ENCODE data around the gene TOMM22.

TOMM22 gene

DNA sequence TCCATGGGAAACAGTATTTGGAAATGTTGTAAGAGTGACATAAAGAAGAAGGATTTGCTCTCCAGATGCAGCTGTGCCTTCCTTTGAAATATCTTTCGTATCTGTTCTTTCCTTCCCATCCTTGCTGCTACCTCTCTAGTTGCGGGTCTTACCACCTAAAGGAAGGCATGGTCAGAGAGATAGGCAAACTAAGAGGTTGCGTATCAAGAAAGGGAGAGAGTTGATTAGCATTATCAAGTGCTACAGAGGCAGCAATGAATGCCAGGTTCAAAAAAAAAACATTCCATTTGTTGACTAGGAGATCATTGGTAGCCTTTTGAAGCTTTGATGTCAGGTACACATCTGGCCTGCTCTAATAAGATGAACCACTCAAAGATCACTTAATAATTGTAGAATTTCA is 28.6 kb downstream of the TOMM22 start:
- TF ChIP-seq SIN3A (IDR thresholded peaks at IDR 0.05; ENCODE audit: borderline replicate concordance, insufficient read depth, low read length): no peak

- no peak for TF ChIP-seq SIN3A (IDR thresholded peaks at IDR 0.05; ENCODE audit: borderline replicate concordance, insufficient read depth, low read length)
- TF ChIP-seq REST (IDR thresholded peaks at IDR 0.05; ENCODE audit: insufficient read depth in 1 of 2, low read depth in 2 of 2, low read length in 2 of 2): no peak
- TF ChIP-seq POLR2AphosphoS5 (IDR thresholded peaks at IDR 0.05; ENCODE audit: low read depth, low read length): no peak
- no peak for TF ChIP-seq FOXP2 (optimal IDR thresholded peaks at IDR 0.05; ENCODE audit: borderline replicate concordance, extremely low read depth, extremely low read length, insufficient read depth)
- no peak for TF ChIP-seq TAF1 (IDR thresholded peaks at IDR 0.05; ENCODE audit: borderline replicate concordance, insufficient read depth, low read length)
Observed at GRCh38 chr22:38710866-38711265, 29.1 kb downstream of the TOMM22 start.

DNA sequence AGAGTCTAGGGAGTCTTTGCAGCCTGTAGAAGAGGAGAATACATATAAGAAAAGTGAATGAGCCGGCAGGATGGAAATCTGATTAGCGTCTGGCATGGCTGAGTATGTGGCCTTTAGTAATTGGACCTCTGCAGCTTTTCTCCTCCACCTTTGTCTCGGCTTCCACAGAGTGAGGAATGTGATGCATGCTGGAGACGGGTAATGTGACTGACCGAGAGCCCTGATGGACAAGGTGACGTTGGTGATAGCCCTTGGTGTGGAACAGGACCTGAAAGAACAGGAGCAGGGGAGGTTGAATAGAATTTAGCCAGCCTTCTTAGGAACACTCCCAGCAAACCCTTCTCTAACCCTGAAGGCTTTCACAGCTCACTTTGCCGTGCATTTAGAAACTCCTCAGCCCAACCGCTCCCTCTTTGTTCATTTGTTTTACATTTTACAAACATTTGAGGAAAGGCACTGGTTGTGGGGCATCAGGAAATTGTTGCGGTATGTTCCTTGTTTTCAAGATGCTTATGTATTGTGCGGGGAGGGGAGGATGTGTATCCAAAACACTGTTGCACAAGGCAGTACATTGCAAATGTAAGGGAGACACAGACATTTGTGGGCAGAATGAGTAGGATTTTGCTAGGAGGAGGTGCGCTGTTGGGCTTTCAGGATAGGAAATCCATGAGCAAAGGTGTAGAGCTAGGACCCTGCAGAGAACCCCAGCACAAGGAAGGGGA is 30.9 kb downstream of the TOMM22 start:
- no peak for TF ChIP-seq POLR2AphosphoS5 (IDR thresholded peaks at IDR 0.05; ENCODE audit: low read depth, low read length)
- TF ChIP-seq FOXP2 (optimal IDR thresholded peaks at IDR 0.05; ENCODE audit: borderline replicate concordance, extremely low read depth, extremely low read length, insufficient read depth): no peak
- no peak for TF ChIP-seq SIN3A (IDR thresholded peaks at IDR 0.05; ENCODE audit: borderline replicate concordance, insufficient read depth, low read length)
- no peak for TF ChIP-seq REST (IDR thresholded peaks at IDR 0.05; ENCODE audit: insufficient read depth in 1 of 2, low read depth in 2 of 2, low read length in 2 of 2)
- TF ChIP-seq TAF1 (IDR thresholded peaks at IDR 0.05; ENCODE audit: borderline replicate concordance, insufficient read depth, low read length): no peak

GRCh38 chr22:38713921-38714320 is 32.2 kb downstream of the TOMM22 start:
- no peak for TF ChIP-seq TAF1 (IDR thresholded peaks at IDR 0.05; ENCODE audit: borderline replicate concordance, insufficient read depth, low read length)
- no peak for TF ChIP-seq REST (IDR thresholded peaks at IDR 0.05; ENCODE audit: insufficient read depth in 1 of 2, low read depth in 2 of 2, low read length in 2 of 2)
- no peak for TF ChIP-seq SIN3A (IDR thresholded peaks at IDR 0.05; ENCODE audit: borderline replicate concordance, insufficient read depth, low read length)
- no peak for TF ChIP-seq FOXP2 (optimal IDR thresholded peaks at IDR 0.05; ENCODE audit: borderline replicate concordance, extremely low read depth, extremely low read length, insufficient read depth)
- no peak for TF ChIP-seq POLR2AphosphoS5 (IDR thresholded peaks at IDR 0.05; ENCODE audit: low read depth, low read length)

DNA sequence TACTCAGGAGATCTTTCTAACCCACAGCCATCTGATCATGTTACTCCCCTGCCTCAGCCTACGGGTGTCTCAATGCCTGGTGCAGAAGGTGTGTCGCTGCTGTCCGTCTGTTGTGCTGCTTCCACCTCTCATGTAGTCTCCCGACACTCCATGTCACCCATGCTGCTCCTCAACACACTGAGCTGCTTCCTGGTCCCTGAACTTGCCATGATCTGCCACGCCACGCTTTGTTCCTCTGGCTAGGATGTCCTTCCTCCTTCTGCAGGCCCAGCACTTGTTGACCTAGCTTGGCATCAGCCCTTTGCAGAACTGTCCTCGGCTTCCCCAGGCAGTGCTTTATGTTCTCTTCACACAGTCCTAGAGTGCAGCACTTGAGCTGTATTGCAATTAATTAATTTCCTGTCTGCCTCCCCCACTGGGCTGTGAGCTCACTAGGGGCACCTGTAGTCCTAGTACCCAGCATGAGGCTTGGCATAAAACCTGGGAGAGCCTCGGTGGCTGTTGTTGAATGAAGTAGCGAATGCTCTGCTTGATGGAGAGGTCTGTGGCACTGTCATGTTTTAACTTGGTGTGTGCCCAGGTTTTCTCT is 33.5 kb downstream of the TOMM22 start:
- TF ChIP-seq FOXP2 (optimal IDR thresholded peaks at IDR 0.05; ENCODE audit: borderline replicate concordance, extremely low read depth, extremely low read length, insufficient read depth) (no peak), TAF1 (IDR thresholded peaks at IDR 0.05; ENCODE audit: borderline replicate concordance, insufficient read depth, low read length) (no peak), SIN3A (IDR thresholded peaks at IDR 0.05; ENCODE audit: borderline replicate concordance, insufficient read depth, low read length) (no peak), REST (IDR thresholded peaks at IDR 0.05; ENCODE audit: insufficient read depth in 1 of 2, low read depth in 2 of 2, low read length in 2 of 2) (no peak), POLR2AphosphoS5 (IDR thresholded peaks at IDR 0.05; ENCODE audit: low read depth, low read length) (no peak)

All from PFSK-1 (cell line).